Measurements from ENCODE around the gene LINC01488.

LINC01488 gene

GRCh38 chr11:69446108-69446507 lies 35.4 kb upstream of the LINC01488 start:
- no peak for DNase-seq

GRCh38 chr11:69447786-69448185 lies 33.7 kb upstream of the LINC01488 start:
- no peak for DNase-seq

- DNase-seq: no peak
These were observed 32.8 kb upstream of the LINC01488 start for GRCh38 chr11:69448471-69449284.

GRCh38 chr11:69449320-69450063 lies 32.0 kb upstream of the LINC01488 start:
- no peak for DNase-seq

GRCh38 chr11:69450064-69450856 lies 31.2 kb upstream of the LINC01488 start:
- no peak for DNase-seq

- no peak for DNase-seq
These were observed 30.6 kb upstream of the LINC01488 start for GRCh38 chr11:69450857-69451220.

- no peak for DNase-seq
These were observed 30.2 kb upstream of the LINC01488 start for GRCh38 chr11:69451289-69451688.

GRCh38 chr11:69452206-69452987 lies 29.1 kb upstream of the LINC01488 start:
- no peak for DNase-seq

GRCh38 chr11:69453151-69453550 lies 28.3 kb upstream of the LINC01488 start:
- no peak for DNase-seq

- no peak for DNase-seq
These were observed 27.4 kb upstream of the LINC01488 start for GRCh38 chr11:69454018-69454417.

GRCh38 chr11:69455969-69456368 lies 25.5 kb upstream of the LINC01488 start:
- DNase-seq: no peak

- DNase-seq: no peak
These were observed 24.8 kb upstream of the LINC01488 start for GRCh38 chr11:69456712-69457111.

- DNase-seq: no peak
These were observed 21.5 kb upstream of the LINC01488 start for GRCh38 chr11:69459848-69460539.

- peak; percentile 35 for DNase-seq
These were observed 20.8 kb upstream of the LINC01488 start for GRCh38 chr11:69460540-69461257.

- DNase-seq: no peak
These were observed 20.0 kb upstream of the LINC01488 start for GRCh38 chr11:69461272-69461962.

GRCh38 chr11:69462106-69462951 lies 19.1 kb upstream of the LINC01488 start:
- DNase-seq: no peak

- DNase-seq: no peak
These were observed 18.1 kb upstream of the LINC01488 start for GRCh38 chr11:69463181-69463994.
